Adrenal gland (tissue), 12 donors: ENCODE data around the gene THBS3. TPM values are rescaled to one million over a fixed set of nuclear protein-coding genes. Genes with fewer than 3 reads are reported as not detected.

Experiments
- DNase-seq, 7 donors: peaks; one replicate each; pipeline ENCODE4 v3.0.0-alpha.2; 2019 to 2020
- H3K27ac ChIP-seq, 5 donors: fragments of 200-600 bp; sonication (generic) in 4 of 5; 1 replicate in 3 of 5; 2 replicates in 2 of 5; pipeline versions ENCODE4 v1.5.1 to v1.8.0; 2016 to 2020; ENCODE audit warnings: mild to moderate bottlenecking in 1 of 5
- H3K27me3 ChIP-seq: fragments of 200-600 bp; 2 replicates; pipeline ENCODE4 v1.8.0; 2021
- H3K36me3 ChIP-seq, 2 donors: fragments of 200-600 bp; replicated peaks in 1 of 2; 1 replicate in 1 of 2; 2 replicates in 1 of 2; pipeline versions ENCODE4 v1.5.1 to v1.8.0; 2018 to 2022
- H3K4me1 ChIP-seq, 2 donors: fragments of 200-600 bp; replicated peaks in 1 of 2; 1 replicate in 1 of 2; 2 replicates in 1 of 2; pipeline versions ENCODE4 v1.5.1 to v1.8.0; 2018 to 2021
- H3K4me3 ChIP-seq, 4 donors: fragments of 200-600 bp; sonication (generic) in 3 of 4; one replicate each; pipeline ENCODE4 v1.5.1; 2016 to 2018
- H3K9me3 ChIP-seq, 3 donors: fragments of 200-600 bp; sonication (generic) in 1 of 3; replicated peaks in 1 of 3; 1 replicate in 2 of 3; 2 replicates in 1 of 3; pipeline versions ENCODE4 v1.5.1 to v1.8.0; 2016 to 2021
- CTCF ChIP-seq, 6 experiments: fragments of 450-650 bp in 4 of 6; fragments of 200-600 bp in 2 of 6; sonication (generic) in 1 of 6; IDR thresholded peaks; 1 replicate in 5 of 6; 2 replicates in 1 of 6; pipeline versions ENCODE4 v1.5.1 to v1.8.0; 2016 to 2021; ENCODE audit warnings: antibody characterized with exemption in 6 of 6, mild to moderate bottlenecking in 2 of 6, moderate library complexity in 1 of 6
- POLR2A ChIP-seq, 2 donors: fragments of 450-650 bp; IDR thresholded peaks; one replicate each; pipeline ENCODE4 v1.6.1; 2017; ENCODE audit warnings: antibody characterized with exemption in 2 of 2, mild to moderate bottlenecking in 2 of 2, moderate library complexity in 1 of 2
- WGBS, 4 donors: extraction: QIAGEN DNeasy Blood & Tissue Kit in 2 of 4; methylation state at CpG; one replicate each; pipeline versions ENCODE4 v1.1.5 to v1.1.7; 2013 to 2017; 5-methylcytosine and 5-hydroxymethylcytosine counted together
- intact Hi-C, 2 donors: fragments of 100-400 bp; cut with DNase I; formaldehyde crosslinking; loops; one replicate each; pipeline versions ENCODE4 v1.14.1 to v1.15.0; 2022 to 2023
- polyA plus RNA-seq, 3 donors: library from polyadenylated mRNA; stranded (reverse); fragments of 200-250 nt in 2 of 3; fragments of 350-450 nt in 1 of 3; fragmentation: Illumina TruSeq in 1 of 3; extraction: RNeasy Lipid Tissue Mini Kit (QIAGEN cat#74804) in 1 of 3; gene quantifications; one replicate each; pipeline ENCODE4 v1.2.3, GENCODE V29; 2013 to 2014
- total RNA-seq, 9 donors: library from RNA; depleted of rRNA in 4 of 9; stranded (reverse); fragments of >200 nt in 4 of 9; fragments of 120-200 nt in 1 of 9; fragmentation: NEBNext Ultra II Directional in 1 of 9; extraction: Animal tissue kit (Norgen Biotek cat#: 25700) in 1 of 9; gene quantifications; one replicate each; pipeline versions ENCODE4 v1.1.0 to v1.2.4, GENCODE V29; 2013 to 2023
- donor health status: healthy with polysubstance abuse.
- donor health status: Bipolar disorder and iron deficiency.
- donor health status: DM: yes; HTN: yes; CAD: no.
- donor health status: DM: no; HTN: no; CAD: no.
- donor health status: DM: no; HTN: no; CAD: no.
- donor health status: DM: yes; HTN: yes; CAD: no.

The THBS3 gene
- total and polyA plus RNA-seq, 12 donors: 7.1 to 147 (median 16.7) TPM

GRCh38 chr1:155254714-155255242 lies 47.1 kb upstream of the THBS3 start:
- Histone ChIP-seq H3K4me3 (peak overlapping the region; percentile 42 to 88 (median 66)), H3K9me3 (no peaks in the 10 kb centered on the region), H3K4me1 (peaks cover 22 to 37% of the 10 kb centered on the region in 2 donors), H3K36me3 (peaks cover 0 to 22% of the 10 kb centered on the region in 2 donors), H3K27me3 (no peaks in the 10 kb centered on the region), H3K27ac (peak overlapping the region; percentile 90 to 99 (median 97))
- 0 to 2% (median 0%) methylated on average over 18 to 35 of the region's 35 CpGs; no CpG with 5 or more reads in 1 of the 4 donors for WGBS, 4 donors
- intact Hi-C loops: loop anchor here (5.0 kb wide), 2 partner anchors 68 to 343 kb away; partner anchors contain the start of gene RUSC1 (in 2 of the 2)
- DNase-seq: peak in 3 of 7 donors; percentile 45 to 63 (median 48)
- no peak for TF ChIP-seq POLR2A (IDR thresholded peaks at IDR 0.05)
- TF ChIP-seq CTCF (IDR thresholded peaks at IDR 0.05): no peak

- WGBS, 4 donors: 25 to 48% (median 27%) methylated on average over 7 to 12 of the region's 12 CpGs
- no peak for DNase-seq
- intact Hi-C loops: loop anchor here (5.0 kb wide), 2 partner anchors 68 to 343 kb away; partner anchors contain the start of gene RUSC1 (in 2 of the 2)
- Histone ChIP-seq H3K4me1 (peaks cover 22 to 37% of the 10 kb centered on the region in 2 donors), H3K27me3 (no peaks in the 10 kb centered on the region), H3K27ac (peak overlapping the region in 2 of 5 donors; percentile 97 to 99), H3K36me3 (peaks cover 0 to 19% of the 10 kb centered on the region in 2 donors), H3K9me3 (no peaks in the 10 kb centered on the region), H3K4me3 (peak overlapping the region in 3 of 4 donors; percentile 42 to 88 (median 69))
- no peak for TF ChIP-seq CTCF (IDR thresholded peaks at IDR 0.05)
These were observed 46.6 kb upstream of the THBS3 start for GRCh38 chr1:155254228-155254713.

GRCh38 chr1:155253797-155254196 lies 46.1 kb upstream of the THBS3 start:
- no peak for DNase-seq
- TF ChIP-seq POLR2A (IDR thresholded peaks at IDR 0.05) (no peak), CTCF (IDR thresholded peaks at IDR 0.05) (no peak)
- H3K36me3 ChIP-seq: peaks cover 0 to 22% of the 10 kb centered on the region in 2 donors
- H3K9me3 ChIP-seq: no peaks in the 10 kb centered on the region
- peaks cover 22 to 37% of the 10 kb centered on the region in 2 donors for H3K4me1 ChIP-seq
- intact Hi-C loops: loop anchor here (5.0 kb wide), 2 partner anchors 69 to 344 kb away; partner anchors contain the start of gene RUSC1 (in 2 of the 2)
- WGBS, 4 donors: 40 to 70% (median 55%) methylated on average over 3 to 5 of the region's 5 CpGs
- peak overlapping the region in 1 of 4 donors; percentile 69 for H3K4me3 ChIP-seq
- no peaks in the 10 kb centered on the region for H3K27me3 ChIP-seq
- H3K27ac ChIP-seq: peak overlapping the region in 2 of 5 donors; percentile 97 to 99

- peaks cover 22 to 37% of the 10 kb centered on the region in 2 donors for H3K4me1 ChIP-seq
- H3K4me3 ChIP-seq: no peak overlapping the region
- H3K9me3 ChIP-seq: no peaks in the 10 kb centered on the region
- no peak for DNase-seq
- peak overlapping the region in 2 of 5 donors; percentile 97 to 99 for H3K27ac ChIP-seq
- no peak for TF ChIP-seq CTCF (IDR thresholded peaks at IDR 0.05)
- TF ChIP-seq POLR2A (IDR thresholded peaks at IDR 0.05): no peak
- peaks cover 0 to 17% of the 10 kb centered on the region in 2 donors for H3K36me3 ChIP-seq
- WGBS, 4 donors: 81 to 90% (median 88%) methylated on average over 5 of the region's 5 CpGs
- intact Hi-C loops: loop anchor here (5.0 kb wide), 2 partner anchors 69 to 344 kb away; partner anchors contain the start of gene RUSC1 (in 2 of the 2)
- H3K27me3 ChIP-seq: no peaks in the 10 kb centered on the region
These were observed 45.5 kb upstream of the THBS3 start for GRCh38 chr1:155253208-155253607.
